LHCN-M2 (cell line): Measurements from ENCODE around the gene CHTF8. TPM values are rescaled to one million over a fixed set of nuclear protein-coding genes. Genes with fewer than 3 reads are reported as not detected.
A peak's percentile ranks its signal among the peaks of the same experiment; 100 is the strongest.
"Not testable (repeated sequence)": the region's sequence is repeated elsewhere in the genome, so short reads cannot be mapped to it uniquely, and the experiment has no call there.

Experiments
- DNase-seq: peaks from one replicate; pipeline ENCODE4 v3.0.0-alpha.2; 2012; ENCODE audit warnings: low read depth
- total RNA-seq: library from RNA; depleted of rRNA; stranded (reverse); fragments of >200 nt; gene quantifications from 2 replicates; pipeline ENCODE4 v1.2.3, GENCODE V29; 2014

CHTF8 gene
- total RNA-seq, 1 experiment from 2014 or later = 67.9 TPM

DNA sequence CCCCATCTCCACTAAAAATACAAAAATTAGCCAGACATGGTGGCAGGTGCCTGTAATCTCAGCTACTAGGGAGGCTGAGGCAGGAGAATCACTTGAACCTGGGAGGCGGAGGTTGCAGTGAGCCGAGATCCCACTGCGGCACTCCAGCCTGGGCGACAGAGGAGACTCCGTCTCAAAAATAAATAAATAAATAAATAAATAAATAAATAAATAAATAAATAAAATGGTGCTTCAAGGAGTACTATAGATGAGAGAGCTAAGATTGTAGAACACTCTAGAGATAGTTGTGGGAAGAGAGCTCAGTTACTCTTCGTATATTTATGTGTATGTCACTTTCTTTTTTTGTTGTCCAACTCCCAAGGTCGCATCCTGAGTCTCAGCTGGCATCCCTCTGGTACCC, 7.1 kb upstream of the CHTF8 start:
- not testable (repeated sequence) for DNase-seq

DNA sequence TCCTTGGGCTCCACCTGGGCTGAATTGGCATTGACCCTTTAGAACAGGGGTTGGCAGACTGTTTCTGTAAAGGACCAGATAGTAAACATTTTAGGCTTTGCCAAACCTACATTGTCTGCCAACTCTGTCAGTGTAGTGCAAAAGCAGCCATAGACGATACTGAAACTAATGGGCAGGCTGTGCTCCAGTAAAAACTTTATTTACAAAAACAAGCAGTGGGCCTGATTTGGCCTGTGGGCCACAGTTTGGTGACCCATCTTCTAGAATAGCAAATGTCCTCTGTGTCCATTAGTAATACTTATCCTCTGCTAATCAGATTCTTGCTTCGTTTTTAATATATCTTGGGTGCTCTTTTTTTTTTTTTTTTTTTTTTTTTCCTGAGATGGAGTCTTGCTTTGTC, 6.2 kb upstream of the CHTF8 start:
- DNase-seq = no peak

DNA sequence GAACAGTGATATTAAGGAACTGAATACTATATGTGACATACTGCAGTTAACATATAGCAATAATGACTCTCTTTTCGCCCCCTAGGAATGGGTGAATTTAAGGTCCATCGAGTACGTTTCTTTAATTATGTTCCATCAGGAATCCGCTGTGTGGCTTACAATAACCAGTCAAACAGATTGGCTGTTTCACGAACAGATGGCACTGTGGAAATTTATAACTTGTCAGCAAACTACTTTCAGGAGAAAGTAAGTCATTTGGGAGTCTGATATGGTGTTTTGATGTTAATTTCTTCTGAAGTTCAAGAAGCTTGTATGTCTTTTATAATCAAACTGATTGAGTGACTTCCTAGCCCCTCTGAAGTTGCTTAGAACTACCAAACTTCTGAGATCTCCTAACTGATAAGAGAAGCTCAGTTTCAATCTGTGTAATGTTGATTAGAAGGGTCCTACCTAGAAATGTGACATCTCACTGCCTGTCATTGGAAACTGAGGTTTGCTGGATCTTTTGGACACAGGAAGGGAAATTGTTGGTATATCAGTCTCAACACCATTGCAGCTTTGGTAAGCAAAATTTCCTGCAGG, 1.1 kb upstream of the CHTF8 start:
- DNase-seq = no peak

DNA sequence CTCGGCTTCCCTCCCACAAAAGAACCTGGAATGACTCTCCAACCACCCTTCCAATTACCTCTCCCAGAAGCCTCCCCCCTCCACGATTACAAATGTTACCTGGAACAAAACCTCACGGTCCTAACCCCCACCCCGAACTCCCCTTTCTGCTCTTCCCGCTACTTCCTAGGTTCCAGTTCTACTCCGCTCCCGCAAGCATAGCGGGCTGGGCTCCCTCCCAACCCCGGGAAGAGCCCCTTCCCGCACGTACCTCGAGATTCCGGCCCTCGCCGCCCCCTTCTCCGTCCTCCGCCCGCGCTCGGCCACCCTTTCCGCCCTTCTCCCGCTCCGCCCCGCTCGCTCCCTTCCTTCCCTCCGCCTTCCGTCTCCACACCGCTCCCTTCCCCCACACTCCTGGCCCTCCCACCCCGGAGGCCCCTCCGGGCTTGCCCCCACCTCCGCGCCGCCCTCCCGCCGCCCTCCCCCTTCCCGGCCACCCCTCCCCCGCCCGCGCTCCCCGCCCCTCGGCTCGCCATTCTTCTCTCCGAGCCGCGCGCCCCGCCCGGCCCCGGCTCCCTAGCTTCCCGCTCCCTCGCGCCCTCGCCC, 457 bp downstream of the CHTF8 start:
- DNase-seq = peak; percentile 74

DNA sequence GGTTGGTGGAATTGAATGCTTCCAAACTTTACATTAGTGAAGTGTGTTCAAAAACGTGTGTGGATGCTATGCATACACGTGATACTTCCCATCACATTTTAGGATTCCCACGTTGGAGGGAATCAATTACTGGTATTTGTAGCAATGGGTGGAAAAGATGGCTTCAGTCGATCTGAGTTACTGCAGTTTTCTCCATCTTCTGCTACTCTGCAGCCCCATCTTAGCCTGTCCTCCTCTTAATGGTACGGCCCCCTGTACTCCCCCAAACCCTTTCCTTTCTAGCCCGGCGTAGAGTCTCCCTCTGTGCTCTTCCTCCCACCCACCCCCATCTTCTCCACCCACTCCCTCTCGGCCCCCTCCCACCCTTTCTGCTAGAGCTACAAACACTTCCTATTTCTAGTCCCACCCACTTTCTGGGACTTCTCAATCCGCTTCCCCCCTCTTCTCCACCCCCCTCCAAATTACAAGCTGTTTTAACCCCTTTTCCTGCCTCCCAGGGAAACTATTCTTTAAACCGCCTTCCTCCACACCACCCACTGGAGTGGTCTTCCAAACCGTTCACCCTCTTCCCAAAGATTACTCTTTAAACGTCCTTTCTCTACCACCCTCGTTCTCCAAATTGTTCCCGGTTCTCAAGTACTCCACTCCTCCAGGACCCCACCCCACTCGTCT, 1.1 kb downstream of the CHTF8 start:
- DNase-seq = peak; percentile 17

DNA sequence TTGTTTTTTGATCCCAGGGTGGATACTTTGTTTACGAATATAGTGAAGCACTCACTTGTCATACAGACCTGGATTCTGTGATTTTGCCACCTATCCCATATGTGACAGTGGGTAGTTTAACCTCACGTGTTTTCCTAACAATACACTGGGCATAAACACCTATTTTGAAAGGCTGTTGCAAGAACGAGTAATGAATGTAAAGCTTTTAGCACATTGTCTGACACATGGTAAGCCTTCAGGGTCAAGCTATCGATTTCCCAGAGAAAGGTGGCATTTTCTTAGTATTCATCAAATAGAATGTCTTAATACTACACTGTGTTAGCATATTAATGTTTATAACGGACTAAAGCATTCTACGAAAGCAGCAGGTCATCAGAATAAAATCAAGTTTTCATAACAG, 1.9 kb downstream of the CHTF8 start:
- DNase-seq = no peak

DNA sequence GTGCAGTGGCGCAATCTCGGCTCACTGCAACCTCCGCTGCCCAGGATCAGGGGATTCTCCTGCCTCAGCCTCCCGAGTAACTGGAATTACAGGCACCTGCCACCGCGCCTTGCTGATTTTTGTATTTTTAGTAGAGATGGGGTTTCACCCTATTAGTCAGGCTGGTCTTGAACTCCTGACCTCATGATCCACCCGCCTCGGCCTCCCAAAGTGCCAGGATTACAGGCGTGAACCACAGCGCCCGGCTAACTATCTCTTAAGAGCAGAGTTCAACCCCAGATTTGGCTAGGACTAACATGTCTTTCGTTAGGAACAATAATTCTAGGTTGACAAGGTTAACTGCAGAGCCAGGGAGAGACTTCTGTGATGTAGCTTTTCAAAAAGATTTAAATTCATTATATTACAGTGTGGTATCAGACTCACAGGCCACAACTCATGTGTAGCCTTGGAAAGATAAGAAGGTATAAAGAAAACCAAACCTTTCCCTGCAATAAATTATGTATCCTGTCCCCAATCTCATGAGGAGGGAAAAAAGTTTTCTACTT, 4.3 kb downstream of the CHTF8 start:
- no peak for DNase-seq

DNA sequence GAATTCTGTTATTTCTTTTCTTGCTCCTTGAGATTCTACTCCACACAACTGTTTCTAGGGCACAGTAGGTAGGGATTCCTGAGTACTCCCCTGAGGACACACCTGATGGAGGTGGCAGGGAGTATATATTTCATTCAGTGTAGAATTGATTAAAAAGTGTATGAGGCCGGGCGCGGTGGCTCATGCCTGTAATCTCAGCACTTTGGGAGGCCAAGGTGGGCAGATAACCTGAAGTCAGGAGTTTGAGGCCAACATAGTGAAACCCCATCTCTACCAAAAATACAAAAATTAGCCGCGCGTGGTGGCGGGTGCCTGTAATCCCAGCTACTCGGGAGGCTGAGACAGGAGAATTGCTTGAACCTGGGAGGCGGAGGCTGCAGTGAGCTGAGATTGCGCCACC, 5.6 kb downstream of the CHTF8 start:
- DNase-seq = not testable (repeated sequence)

DNA sequence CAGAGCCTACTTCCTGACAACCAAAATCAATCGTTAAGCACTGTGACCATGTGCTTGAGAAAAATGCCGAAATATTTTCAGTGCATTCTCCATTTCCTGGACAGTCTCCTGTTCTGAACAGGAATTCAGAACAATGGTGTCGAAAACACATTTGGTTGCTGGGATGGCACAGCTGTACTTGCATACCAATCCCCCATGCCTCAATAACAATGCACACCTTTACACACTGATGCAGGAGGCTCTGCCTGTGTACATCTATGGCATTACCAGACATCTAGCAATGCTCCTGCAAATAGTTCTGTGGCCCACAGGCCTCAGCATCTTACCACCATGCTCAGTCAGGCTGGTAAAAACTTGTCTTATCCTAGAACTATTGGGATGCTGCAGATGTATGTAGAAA, 6.2 kb downstream of the CHTF8 start:
- no peak for DNase-seq

DNA sequence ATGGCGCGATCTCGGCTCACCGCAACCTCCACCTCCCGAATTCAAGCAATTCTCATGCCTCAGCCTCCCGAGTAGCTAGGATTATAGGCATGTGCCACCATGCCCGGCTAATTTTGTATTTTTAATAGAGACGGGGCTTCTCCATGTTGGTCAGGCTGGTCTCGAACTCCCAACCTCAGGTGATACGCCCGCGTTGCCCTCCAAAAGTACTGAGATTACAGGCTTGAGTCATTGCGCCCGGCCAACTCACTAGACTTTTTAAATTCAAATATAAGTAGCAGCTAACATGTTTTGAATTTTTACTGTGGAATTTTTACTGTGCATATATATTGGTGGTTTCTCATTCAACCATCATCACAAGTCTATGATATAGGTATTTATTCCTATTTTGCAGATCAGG, 7.4 kb downstream of the CHTF8 start:
- DNase-seq = not testable (repeated sequence)

DNA sequence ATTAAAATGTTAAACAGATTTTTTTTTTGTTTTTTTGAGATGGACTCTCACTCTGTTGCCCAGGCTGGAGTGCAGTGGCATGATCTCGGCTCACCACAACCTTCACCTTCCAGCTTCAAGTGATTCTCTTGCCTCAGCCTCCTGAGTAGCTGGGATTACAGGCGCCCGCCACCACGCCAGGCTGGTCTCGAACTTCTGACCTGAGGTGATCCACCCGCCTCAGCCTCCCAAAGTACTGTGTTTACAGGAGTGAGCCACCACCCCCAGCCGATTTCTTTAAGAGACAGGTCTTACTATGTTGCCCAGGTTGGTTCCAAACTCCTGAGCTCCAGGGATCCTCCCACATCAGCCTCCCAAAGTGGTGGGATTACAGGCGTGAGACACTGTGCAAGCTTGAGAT, 8.0 kb downstream of the CHTF8 start:
- not testable (repeated sequence) for DNase-seq

DNA sequence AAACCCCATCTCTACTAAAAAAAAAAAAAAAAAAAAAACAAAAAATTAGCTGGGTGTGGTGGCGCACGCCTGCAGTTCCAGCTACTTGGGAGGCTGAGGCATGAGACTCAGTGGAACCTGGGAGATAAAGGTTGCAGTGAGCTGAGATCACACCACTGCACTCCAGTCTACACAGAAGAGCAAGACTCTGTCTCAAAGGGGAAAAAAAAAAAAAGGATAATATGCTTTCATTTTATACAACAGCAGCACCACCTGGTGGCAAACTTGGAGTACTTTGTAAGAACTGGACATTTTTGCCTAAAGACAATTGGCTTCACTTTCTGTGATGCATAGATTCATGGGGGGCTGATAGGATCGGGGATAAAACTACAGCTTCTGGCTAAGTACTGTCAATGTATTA, 8.5 kb downstream of the CHTF8 start:
- DNase-seq = peak; percentile 75

DNA sequence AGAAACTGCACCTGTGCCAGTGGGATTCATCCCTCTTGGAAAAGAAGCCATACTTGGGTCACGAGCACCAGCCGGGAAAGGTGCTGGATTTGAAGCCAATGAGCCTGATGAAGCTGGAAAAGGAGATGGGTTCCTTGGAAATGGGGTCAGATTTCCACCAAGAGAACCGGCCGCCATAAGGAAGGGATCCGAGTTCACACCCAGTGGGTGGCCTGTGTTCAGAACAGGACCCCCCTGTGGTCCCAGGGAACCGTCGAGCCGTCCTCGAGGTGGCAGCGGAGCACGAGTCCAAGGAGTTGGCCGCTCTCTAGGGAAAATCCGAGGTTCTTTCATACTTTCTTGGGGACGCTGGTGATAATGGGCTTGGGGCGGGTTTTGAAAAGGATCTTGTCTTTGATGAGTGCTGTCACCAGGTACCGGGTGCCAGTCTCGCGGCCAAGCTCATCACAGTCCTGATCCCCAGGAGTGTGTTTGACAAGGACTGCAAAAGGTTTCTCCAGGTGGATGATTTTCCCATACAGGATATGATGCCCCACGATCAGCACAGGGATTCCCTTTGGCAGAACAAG, 12.2 kb downstream of the CHTF8 start:
- no peak for DNase-seq

DNA sequence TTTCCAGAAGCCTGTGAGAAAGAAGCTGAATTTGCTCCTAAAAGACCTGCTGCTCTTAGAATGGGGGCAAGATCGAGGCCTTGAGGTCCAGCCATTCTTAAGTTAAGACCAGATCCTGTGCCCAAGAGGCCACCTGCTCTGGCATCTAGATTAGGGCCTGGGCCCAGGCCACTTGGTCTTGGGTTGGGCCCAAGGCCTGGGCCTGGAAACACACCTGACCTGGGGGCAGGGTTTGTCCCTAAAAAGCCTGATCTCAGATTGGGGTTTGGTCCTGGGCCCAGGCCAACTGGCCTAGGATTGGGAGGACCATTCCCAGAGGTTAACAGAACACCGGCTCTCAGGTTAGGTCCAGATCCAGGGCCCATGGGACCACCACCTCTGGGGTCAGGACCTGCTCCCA, 12.9 kb downstream of the CHTF8 start:
- no peak for DNase-seq

DNA sequence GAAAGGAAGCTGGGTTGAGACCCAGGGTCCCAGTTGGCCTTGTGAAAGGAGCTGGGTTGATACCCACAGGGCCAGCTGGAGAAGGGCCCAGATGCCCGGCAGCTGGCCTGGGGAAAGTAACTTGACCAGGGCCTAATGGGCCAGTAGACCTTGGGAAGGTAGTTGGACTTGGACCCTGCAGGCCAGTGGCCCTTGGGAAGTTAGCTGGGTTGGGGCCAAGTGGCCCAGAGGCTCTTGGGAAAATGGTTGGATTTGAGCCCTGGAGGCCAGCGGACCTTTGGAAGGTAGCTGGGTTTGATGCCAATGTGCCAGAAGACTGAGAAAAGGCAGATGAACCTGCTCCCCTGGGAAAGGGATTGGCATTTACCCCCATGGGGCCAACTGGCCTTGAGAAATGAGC, 13.4 kb downstream of the CHTF8 start:
- no peak for DNase-seq

DNA sequence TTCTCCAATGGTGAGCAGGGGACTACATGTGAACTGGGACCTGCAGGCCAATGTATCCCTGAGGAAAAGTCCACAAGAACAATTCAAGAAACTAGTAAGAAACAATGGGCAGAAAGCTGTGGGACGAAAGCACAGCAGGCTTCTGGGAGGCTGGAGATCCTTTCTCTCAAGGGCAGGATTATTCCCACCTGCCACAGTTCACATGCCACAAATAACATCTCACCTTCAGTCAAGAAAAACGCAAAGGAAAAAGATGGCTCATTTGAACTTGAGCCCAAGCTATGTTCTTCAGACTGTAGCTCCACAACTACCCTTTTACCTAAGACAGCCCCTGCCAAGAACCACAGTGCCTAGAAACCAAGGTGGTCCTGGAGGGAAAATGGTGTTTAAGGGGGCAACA, 13.9 kb downstream of the CHTF8 start:
- DNase-seq = no peak

DNA sequence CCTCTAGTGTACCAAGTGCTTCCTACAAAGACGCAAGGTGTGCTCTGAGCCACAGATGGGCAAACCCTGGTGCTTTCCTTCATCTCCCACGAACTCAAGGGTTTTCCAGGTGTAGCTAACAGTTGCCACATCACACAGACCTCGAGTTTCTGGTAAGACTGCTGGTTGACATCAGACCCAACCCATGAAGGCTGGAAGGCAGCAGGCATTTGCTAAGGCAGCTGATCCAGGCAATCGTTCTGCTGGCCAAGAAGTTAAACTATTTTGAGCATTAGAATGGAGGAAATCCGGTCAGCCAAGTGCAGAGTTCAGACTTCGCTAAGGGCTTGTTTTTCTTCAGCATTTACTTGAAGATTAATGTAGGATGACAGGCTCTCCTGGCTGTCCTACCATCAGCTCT, 15.5 kb downstream of the CHTF8 start:
- DNase-seq = no peak

DNA sequence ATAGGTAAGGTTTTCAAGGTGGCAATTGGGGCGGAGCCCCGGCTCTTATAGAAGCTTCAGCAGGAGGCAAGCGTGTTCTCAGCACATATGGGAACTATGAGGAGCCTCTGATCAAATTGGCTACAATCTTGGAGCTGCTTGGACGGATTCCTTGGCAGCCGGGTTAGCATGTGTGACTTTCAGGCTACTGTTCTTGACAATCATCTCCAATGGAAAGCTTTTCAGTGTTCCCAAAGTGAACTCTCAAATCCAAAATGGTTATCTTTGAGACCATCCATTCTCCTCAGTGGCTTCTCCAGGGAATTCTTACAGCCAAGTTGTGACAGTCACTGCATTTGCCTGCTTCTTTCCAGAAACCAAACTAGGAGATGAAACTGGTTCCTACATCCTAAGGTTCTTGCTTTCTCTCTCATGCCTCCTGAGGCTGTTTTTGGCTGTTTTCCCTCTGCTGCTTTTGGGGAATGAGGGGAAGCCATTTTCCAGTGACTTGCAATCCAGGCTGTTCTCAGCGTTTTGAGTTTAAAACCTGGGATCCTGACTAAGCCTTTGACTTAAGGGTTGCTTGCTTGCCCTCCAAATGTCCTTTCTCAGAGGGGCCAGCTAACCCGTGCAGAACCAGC, 16.0 kb downstream of the CHTF8 start:
- no peak for DNase-seq

DNA sequence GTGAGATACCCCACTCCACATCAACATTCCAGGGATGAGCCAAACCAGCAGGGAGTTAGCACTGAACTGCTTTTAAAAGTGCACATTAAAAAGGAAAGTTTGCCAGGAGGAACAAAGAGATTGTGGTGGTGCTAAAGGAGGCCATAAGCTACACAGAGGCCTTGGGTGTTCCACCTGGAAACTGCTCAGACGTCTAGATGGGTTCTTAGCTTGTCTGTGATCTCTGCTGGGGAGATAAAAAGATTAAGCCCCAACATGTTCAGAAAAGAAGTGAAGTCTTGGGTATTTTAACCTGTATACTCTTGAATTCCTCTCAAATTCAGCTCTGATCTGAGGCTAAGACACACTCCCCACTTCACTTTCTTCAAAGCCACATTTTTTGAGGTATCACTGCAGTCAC, 16.6 kb downstream of the CHTF8 start:
- no peak for DNase-seq

DNA sequence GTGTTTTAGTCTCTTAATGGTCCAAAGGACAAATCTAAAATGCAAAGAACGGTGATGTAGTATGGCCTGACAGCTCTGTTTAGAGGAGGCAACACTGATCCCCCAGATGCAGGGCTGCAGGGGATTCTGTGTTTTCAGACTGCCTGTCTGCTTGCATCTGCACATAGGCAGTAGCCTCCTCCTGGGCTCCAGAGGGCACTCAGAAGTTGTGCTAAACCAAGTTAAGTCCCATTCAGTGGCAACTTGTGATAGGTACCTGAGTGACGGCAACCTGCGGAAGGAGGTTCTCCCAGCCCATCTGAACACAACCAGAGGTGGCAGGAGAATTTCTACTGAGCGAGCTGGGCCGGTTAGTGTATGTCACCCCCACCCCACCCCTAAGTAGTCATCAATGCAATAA, 17.0 kb downstream of the CHTF8 start:
- no peak for DNase-seq

DNA sequence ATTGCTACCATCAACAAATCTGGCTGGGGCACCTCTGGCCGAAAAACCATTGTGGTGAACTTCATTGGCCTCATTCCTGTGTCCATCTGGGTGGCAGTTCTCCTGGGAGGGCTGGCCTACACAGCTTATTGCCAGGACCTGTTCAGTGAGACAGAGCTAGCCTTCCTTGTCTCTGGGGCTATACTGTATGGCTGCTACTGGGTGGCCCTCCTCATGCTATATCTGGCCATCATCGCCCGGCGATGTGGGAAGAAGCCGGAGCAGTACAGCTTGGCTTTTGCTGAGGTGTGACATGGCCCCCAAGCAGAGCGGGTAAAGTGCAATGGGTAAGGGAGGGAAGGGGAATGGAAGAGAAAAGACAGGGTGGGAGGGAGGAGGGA, 17.4 kb downstream of the CHTF8 start:
- no peak for DNase-seq

DNA sequence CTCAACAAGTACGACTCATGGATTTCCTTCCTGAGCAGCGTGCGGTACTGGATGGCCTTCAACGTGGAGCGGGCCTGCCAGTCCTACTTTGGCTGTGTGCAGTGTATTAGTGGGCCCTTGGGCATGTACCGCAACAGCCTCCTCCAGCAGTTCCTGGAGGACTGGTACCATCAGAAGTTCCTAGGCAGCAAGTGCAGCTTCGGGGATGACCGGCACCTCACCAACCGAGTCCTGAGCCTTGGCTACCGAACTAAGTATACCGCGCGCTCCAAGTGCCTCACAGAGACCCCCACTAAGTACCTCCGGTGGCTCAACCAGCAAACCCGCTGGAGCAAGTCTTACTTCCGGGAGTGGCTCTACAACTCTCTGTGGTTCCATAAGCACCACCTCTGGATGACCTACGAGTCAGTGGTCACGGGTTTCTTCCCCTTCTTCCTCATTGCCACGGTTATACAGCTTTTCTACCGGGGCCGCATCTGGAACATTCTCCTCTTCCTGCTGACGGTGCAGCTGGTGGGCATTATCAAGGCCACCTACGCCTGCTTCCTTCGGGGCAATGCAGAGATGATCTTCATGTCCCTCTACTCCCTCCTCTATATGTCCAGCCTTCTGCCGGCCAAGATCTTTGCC, 17.9 kb downstream of the CHTF8 start:
- no peak for DNase-seq
